Measurements from ENCODE around the gene FNDC1.

- no peak for TF ChIP-seq CTCF (IDR thresholded peaks at IDR 0.05; ENCODE audit: low read length)
- TF ChIP-seq EZH2 (IDR thresholded peaks at IDR 0.05; ENCODE audit: borderline replicate concordance, low read length) = no peak
Measured at GRCh38 chr6:159142531-159142930, 26.7 kb upstream of the FNDC1 start.
